CD4-positive, alpha-beta memory T cell (primary cell): Measurements from ENCODE around the gene NCOA7. TPM values are rescaled to one million over a fixed set of nuclear protein-coding genes. Genes with fewer than 3 reads are reported as not detected.

Experiments used
- CTCF ChIA-PET: fragments of 350-600 bp; sonication (Branson Sonifier 250); formaldehyde crosslinking; loops from one replicate; lab custom pipeline; 2021; ENCODE audit warnings: inconsistent platforms; ENCODE audit not compliant: partially characterized antibody; lab: Charles Lee
- POLR2A ChIA-PET: fragments of 350-600 bp; sonication (Branson Sonifier 250); formaldehyde crosslinking; loops from one replicate; lab custom pipeline; 2021; ENCODE audit not compliant: partially characterized antibody; lab: Charles Lee
- DNase-seq, 5 donors: peaks; one replicate each; pipeline versions ENCODE4 v3.0.0 to v3.0.0-alpha.2; 2020 to 2022; ENCODE audit warnings: mixed read lengths in 1 of 5
- H3K27ac ChIP-seq: one replicate; pipeline ENCODE4 v1.7.0; 2013; ENCODE audit warnings: low read depth, low read length
- H3K27me3 ChIP-seq: 2 replicates; pipeline ENCODE4 v1.7.0; 2013; ENCODE audit warnings: mild to moderate bottlenecking, low read length, moderate library complexity; ENCODE audit not compliant: insufficient read depth
- H3K36me3 ChIP-seq: 2 replicates; pipeline ENCODE4 v1.7.0; 2013; ENCODE audit warnings: mild to moderate bottlenecking, low read length, moderate library complexity; ENCODE audit not compliant: insufficient read depth
- H3K4me1 ChIP-seq: 2 replicates; pipeline ENCODE4 v1.7.0; 2013; ENCODE audit warnings: mild to moderate bottlenecking, low read length, moderate library complexity; ENCODE audit not compliant: insufficient read depth
- H3K4me3 ChIP-seq, 2 donors: one replicate each; pipeline ENCODE4 v1.7.0; 2013; ENCODE audit warnings: low read length in 2 of 2, mild to moderate bottlenecking in 1 of 2
- H3K9me3 ChIP-seq, 2 donors: one replicate each; pipeline ENCODE4 v1.7.0; 2013; ENCODE audit warnings: low read length in 2 of 2, control low read depth in 1 of 2; ENCODE audit not compliant: control insufficient read depth in 1 of 2
- H3K27ac Mint-ChIP-seq, 7 donors: one replicate each; pipeline ENCODE4 v1.8.0; 2020 to 2021; ENCODE audit warnings: mixed read lengths in 7 of 7, mild to moderate bottlenecking in 6 of 7, inconsistent platforms in 3 of 7, moderate library complexity in 3 of 7
- H3K27me3 Mint-ChIP-seq, 2 donors: one replicate each; pipeline ENCODE4 v1.8.0; 2020 to 2021; ENCODE audit warnings: mixed read lengths in 2 of 2
- H3K36me3 Mint-ChIP-seq, 2 donors: one replicate each; pipeline ENCODE4 v1.8.0; 2020 to 2021; ENCODE audit warnings: mixed read lengths in 2 of 2, inconsistent platforms in 1 of 2, mild to moderate bottlenecking in 1 of 2
- H3K4me1 Mint-ChIP-seq, 4 donors: one replicate each; pipeline ENCODE4 v1.8.0; 2020 to 2021; ENCODE audit warnings: mixed read lengths in 4 of 4, mild to moderate bottlenecking in 1 of 4
- H3K4me3 Mint-ChIP-seq, 8 donors: one replicate each; pipeline ENCODE4 v1.8.0; 2020 to 2021; ENCODE audit warnings: mixed read lengths in 8 of 8, mild to moderate bottlenecking in 7 of 8, moderate library complexity in 6 of 8, inconsistent platforms in 3 of 8
- H3K9me3 Mint-ChIP-seq, 8 donors: one replicate each; pipeline ENCODE4 v1.8.0; 2020 to 2021; ENCODE audit warnings: mixed read lengths in 8 of 8, mild to moderate bottlenecking in 5 of 8, inconsistent platforms in 3 of 8, moderate library complexity in 1 of 8
- intact Hi-C: fragments of 100-400 bp; cut with micrococcal nuclease; formaldehyde crosslinking; loops from one replicate; pipeline ENCODE4 v1.15.1; 2023
- polyA plus RNA-seq, 2 donors: library from polyadenylated mRNA; unstranded; fragments of 300-500 nt; fragmentation: Illumina TruSeq; gene quantifications; one replicate each; pipeline ENCODE4 v1.2.3, GENCODE V29; 2021
- total RNA-seq, 2 experiments: library from RNA; stranded (reverse); gene quantifications; one replicate each; pipeline ENCODE4 v1.2.3, GENCODE V29; 2021

The NCOA7 gene
- total and polyA plus RNA-seq, 4 experiments from 2014 or later, result 16.9 to 75.1 (median 63.6) TPM

- peak overlapping the region in 1 of 7 donors; percentile 42 for H3K27ac Mint-ChIP-seq
- no peak overlapping the region for H3K4me3 Mint-ChIP-seq
- Histone ChIP-seq H3K27ac (no peak overlapping the region), H3K4me1 (peaks cover 42% of the 10 kb centered on the region), H3K36me3 (peaks cover 13% of the 10 kb centered on the region), H3K27me3 (no peaks in the 10 kb centered on the region), H3K4me3 (no peak overlapping the region), H3K9me3 (no peaks in the 10 kb centered on the region)
- peaks cover 43 to 71% (median 51%) of the 10 kb centered on the region in 4 donors for H3K4me1 Mint-ChIP-seq
- H3K36me3 Mint-ChIP-seq, result peaks cover 35 to 39% of the 10 kb centered on the region in 2 donors
- ChIA-PET CTCF (interaction anchor here (1.4 to 4.5 kb wide), 2 partner anchors 11 to 32 kb away, joined by 4 to 26 read pairs; partner anchors contain the start of gene NCOA7), POLR2A (interaction anchor here (1.5 to 3.4 kb wide), 2 partner anchors 33 to 163 kb away, joined by 3 to 24 read pairs; partner anchors contain the start of genes NCOA7 and TRMT11)
- peaks cover 0 to 3% (median 0%) of the 10 kb centered on the region in 8 donors for H3K9me3 Mint-ChIP-seq
- no peaks in the 10 kb centered on the region for H3K27me3 Mint-ChIP-seq
- intact Hi-C loops, result no loop called here
- no peak for DNase-seq
Measured at GRCh38 chr6:125823180-125823579, 32.4 kb downstream of the NCOA7 start.

DNA sequence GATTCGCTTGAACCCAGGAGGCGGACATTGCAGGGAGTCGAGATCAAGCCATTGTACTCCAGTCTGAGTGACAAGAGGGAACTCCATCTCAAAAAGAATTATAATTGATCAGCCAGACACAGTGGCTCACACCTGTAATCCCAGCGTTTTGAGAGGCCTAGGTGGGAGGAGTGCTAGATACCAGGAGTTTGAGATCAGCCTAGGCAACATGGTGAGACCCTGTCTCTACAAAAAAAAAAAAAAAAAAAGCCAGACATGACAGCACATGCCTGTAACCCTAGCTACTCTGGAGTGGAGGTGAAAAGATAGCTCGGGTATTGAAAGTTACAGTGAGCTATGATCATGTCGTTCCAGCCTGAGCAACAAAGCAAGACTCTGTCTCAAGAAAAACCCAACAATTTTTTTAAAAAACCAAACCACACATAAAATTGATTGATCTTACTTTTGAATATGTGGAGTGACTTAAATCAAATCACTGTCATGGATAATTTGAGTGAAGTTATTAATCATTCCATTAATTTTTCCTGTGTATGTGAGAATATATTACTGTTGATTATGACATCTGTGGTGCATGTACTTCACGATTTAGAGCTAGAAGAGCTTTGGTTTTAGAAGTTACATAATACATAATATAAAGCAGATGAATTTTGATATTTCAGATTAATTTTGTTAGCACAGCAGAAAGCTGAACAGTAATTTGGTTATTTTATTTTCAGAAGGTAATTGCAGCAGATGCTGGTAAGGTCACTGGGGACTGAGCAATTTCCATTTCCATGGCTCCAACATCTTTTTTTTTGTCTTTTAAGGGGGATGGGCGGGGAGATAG is 34.4 kb downstream of the NCOA7 start:
- intact Hi-C loops, result no loop called here
- peaks cover 26 to 33% of the 10 kb centered on the region in 2 donors for H3K36me3 Mint-ChIP-seq
- DNase-seq, result no peak
- no peak overlapping the region for H3K4me3 ChIP-seq
- H3K4me3 Mint-ChIP-seq, result peak overlapping the region in 1 of 8 donors; percentile 37
- peaks cover 0 to 3% (median 0%) of the 10 kb centered on the region in 8 donors for H3K9me3 Mint-ChIP-seq
- peaks cover 44 to 70% (median 50%) of the 10 kb centered on the region in 4 donors for H3K4me1 Mint-ChIP-seq
- no peaks in the 10 kb centered on the region for H3K27me3 Mint-ChIP-seq
- ChIA-PET POLR2A (interaction anchor here (1.1 to 3.4 kb wide), 2 partner anchors 35 to 44 kb away, joined by 5 to 24 read pairs; partner anchors contain the start of gene NCOA7), CTCF (interaction anchor here (1.4 to 12.6 kb wide), 4 partner anchors 15 to 131 kb away, joined by 3 to 152 read pairs (median 6); partner anchors contain the start of genes HINT3 and NCOA7)
- peaks cover 7% of the 10 kb centered on the region for H3K36me3 ChIP-seq
- peaks cover 46% of the 10 kb centered on the region for H3K4me1 ChIP-seq
- H3K9me3 ChIP-seq, result no peaks in the 10 kb centered on the region
- H3K27ac Mint-ChIP-seq, result peak overlapping the region in 6 of 7 donors; percentile 48 to 70 (median 60)
- no peaks in the 10 kb centered on the region for H3K27me3 ChIP-seq
- H3K27ac ChIP-seq, result no peak overlapping the region

- H3K27ac Mint-ChIP-seq, result peak overlapping the region in 6 of 7 donors; percentile 60 to 95 (median 75)
- H3K27me3 Mint-ChIP-seq, result no peaks in the 10 kb centered on the region
- H3K27ac ChIP-seq, result no peak overlapping the region
- H3K4me1 ChIP-seq, result peaks cover 46% of the 10 kb centered on the region
- no peaks in the 10 kb centered on the region for H3K36me3 ChIP-seq
- H3K36me3 Mint-ChIP-seq, result peaks cover 15 to 18% of the 10 kb centered on the region in 2 donors
- no peaks in the 10 kb centered on the region for H3K27me3 ChIP-seq
- no peak overlapping the region for H3K4me3 ChIP-seq
- ChIA-PET CTCF (interaction anchor here (12.6 kb wide), 1 partner anchor 34 kb away, joined by 152 read pairs; the partner anchor contains the start of gene NCOA7), POLR2A (interaction anchor here (10.8 kb wide), 1 partner anchor 37 kb away, joined by 217 read pairs; the partner anchor contains the start of gene NCOA7)
- intact Hi-C loops, result no loop called here
- DNase-seq, result no peak
- peaks cover 0 to 3% (median 0%) of the 10 kb centered on the region in 8 donors for H3K9me3 Mint-ChIP-seq
- H3K9me3 ChIP-seq, result no peaks in the 10 kb centered on the region
- peak overlapping the region in 4 of 8 donors; percentile 13 to 45 (median 39) for H3K4me3 Mint-ChIP-seq
- H3K4me1 Mint-ChIP-seq, result peaks cover 47 to 69% (median 53%) of the 10 kb centered on the region in 4 donors
Measured at GRCh38 chr6:125826695-125827463, 36.1 kb downstream of the NCOA7 start.

DNA sequence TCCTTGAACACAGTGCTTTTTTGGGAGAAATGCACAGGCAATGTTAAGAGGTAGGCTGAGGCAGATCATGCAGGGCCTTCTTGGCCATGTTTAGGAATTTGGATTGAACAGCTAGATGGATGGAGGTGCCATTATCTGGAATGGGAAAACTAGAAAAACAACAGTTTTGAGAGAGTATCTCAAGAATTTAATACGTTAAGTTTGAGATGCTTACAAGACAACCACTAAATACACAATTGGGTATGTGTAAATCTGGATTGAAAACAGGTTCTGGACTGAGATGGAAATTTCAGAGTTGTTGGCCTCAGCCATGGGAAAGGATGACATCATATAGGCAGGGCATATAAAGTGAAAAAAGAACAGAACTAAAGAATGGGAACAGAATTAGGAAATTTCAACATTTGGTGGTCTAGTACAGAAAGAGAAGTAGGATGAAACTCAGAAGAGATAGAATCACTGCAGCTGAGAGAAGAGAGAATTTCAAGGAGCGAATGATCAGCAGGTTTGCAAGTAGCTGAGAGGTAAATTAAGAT is 37.1 kb downstream of the NCOA7 start:
- H3K4me1 Mint-ChIP-seq, result peaks cover 46 to 71% (median 55%) of the 10 kb centered on the region in 4 donors
- Histone ChIP-seq H3K4me1 (peaks cover 50% of the 10 kb centered on the region), H3K27me3 (no peaks in the 10 kb centered on the region), H3K36me3 (no peaks in the 10 kb centered on the region), H3K27ac (no peak overlapping the region), H3K9me3 (no peaks in the 10 kb centered on the region), H3K4me3 (no peak overlapping the region)
- peaks cover 0 to 3% (median 0%) of the 10 kb centered on the region in 8 donors for H3K9me3 Mint-ChIP-seq
- intact Hi-C loops, result loop anchor here (2.0 kb wide), 2 partner anchors 31 to 47 kb away; no protein-coding TSS in a partner anchor
- H3K4me3 Mint-ChIP-seq, result peak overlapping the region in 5 of 8 donors; percentile 18 to 76 (median 38)
- no peaks in the 10 kb centered on the region for H3K27me3 Mint-ChIP-seq
- CTCF ChIA-PET, result interaction anchor here (12.6 kb wide), 1 partner anchor 35 kb away, joined by 152 read pairs; the partner anchor contains the start of gene NCOA7
- peaks cover 13 to 16% of the 10 kb centered on the region in 2 donors for H3K36me3 Mint-ChIP-seq
- DNase-seq, result no peak
- POLR2A ChIA-PET, result interaction anchor here (0.9 to 10.8 kb wide), 3 partner anchors 10 to 77 kb away, joined by 5 to 217 read pairs (median 5); partner anchors contain the start of gene NCOA7
- H3K27ac Mint-ChIP-seq, result peak overlapping the region; percentile 61 to 95 (median 91)

DNA sequence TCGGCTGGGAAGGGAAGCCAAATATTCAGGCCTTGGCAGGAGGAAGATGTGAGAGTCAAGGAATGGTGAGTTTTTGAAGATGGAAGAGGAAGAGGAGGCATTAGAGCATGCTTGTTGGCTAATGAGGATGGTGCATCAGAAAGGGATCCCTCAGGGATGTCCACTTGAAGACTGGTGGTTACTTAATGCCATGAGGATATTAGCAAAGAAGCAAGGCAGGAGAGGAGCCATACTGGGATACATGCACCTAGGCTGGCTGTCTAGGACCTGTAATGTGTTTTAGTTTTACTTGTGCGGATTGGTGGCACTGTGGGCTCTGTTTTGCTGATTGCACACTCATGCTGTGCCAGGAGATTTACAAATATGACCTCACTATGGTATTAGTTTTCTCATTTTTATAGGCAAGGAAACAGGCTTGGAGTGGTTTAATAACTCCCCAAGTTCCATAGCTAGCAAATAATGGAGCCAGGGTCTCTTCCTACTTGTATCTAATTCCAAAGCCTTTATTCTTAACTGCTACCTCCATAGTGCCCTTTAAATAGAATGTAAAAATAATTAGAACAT is 37.8 kb downstream of the NCOA7 start:
- Mint-ChIP-seq H3K36me3 (peaks cover 13 to 16% of the 10 kb centered on the region in 2 donors), H3K4me1 (peaks cover 51 to 78% (median 61%) of the 10 kb centered on the region in 4 donors), H3K9me3 (peaks cover 0 to 3% (median 0%) of the 10 kb centered on the region in 8 donors), H3K4me3 (peak overlapping the region in 5 of 8 donors; percentile 18 to 76 (median 38)), H3K27ac (peak overlapping the region; percentile 61 to 95 (median 91)), H3K27me3 (no peaks in the 10 kb centered on the region)
- H3K27me3 ChIP-seq, result no peaks in the 10 kb centered on the region
- H3K36me3 ChIP-seq, result no peaks in the 10 kb centered on the region
- intact Hi-C loops, result loop anchor here (1.0 to 2.0 kb wide), 3 partner anchors 30 to 48 kb away; no protein-coding TSS in a partner anchor
- peak overlapping the region; percentile 9 for H3K27ac ChIP-seq
- peaks cover 57% of the 10 kb centered on the region for H3K4me1 ChIP-seq
- DNase-seq, result no peak
- ChIA-PET POLR2A (interaction anchor here (0.6 to 10.8 kb wide), 8 partner anchors 9 to 158 kb away, joined by 3 to 217 read pairs (median 4); partner anchors contain the start of genes HINT3, NCOA7 and TRMT11), CTCF (interaction anchor here (0.8 to 12.6 kb wide), 5 partner anchors 30 to 128 kb away, joined by 3 to 152 read pairs (median 6); partner anchors contain the start of genes HINT3 and NCOA7)
- no peak overlapping the region for H3K4me3 ChIP-seq
- H3K9me3 ChIP-seq, result no peaks in the 10 kb centered on the region

DNA sequence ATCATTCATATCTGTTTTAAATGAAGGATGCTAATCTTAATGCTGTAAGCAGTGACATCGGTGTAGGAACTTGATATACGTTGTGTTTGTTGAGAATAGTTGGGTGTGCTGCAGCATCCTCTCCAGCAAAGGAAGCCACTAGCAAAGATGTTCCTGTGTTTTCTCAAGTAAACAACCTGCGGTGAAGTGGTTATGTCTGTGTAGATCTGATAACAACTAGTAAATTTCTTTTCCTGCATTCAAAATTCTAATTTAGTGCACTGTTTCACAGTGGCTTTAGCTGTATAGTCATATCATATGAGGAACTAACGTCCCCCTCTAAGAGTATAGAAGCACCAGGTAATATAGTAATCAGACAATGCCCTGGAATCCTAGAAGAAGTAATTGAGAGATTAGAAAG is 38.7 kb downstream of the NCOA7 start:
- Mint-ChIP-seq H3K4me1 (peaks cover 56 to 85% (median 67%) of the 10 kb centered on the region in 4 donors), H3K36me3 (peaks cover 13 to 16% of the 10 kb centered on the region in 2 donors), H3K27me3 (no peaks in the 10 kb centered on the region), H3K9me3 (peaks cover 0 to 3% (median 0%) of the 10 kb centered on the region in 8 donors), H3K27ac (peak overlapping the region; percentile 77 to 94 (median 88)), H3K4me3 (peak overlapping the region; percentile 37 to 84 (median 70))
- intact Hi-C loops, result loop anchor here (1.0 to 2.0 kb wide), 3 partner anchors 29 to 49 kb away; no protein-coding TSS in a partner anchor
- no peaks in the 10 kb centered on the region for H3K9me3 ChIP-seq
- no peak overlapping the region for H3K4me3 ChIP-seq
- peak; percentile 55 to 75 (median 58) for DNase-seq
- CTCF ChIA-PET, result interaction anchor here (0.8 to 12.6 kb wide), 7 partner anchors 13 to 127 kb away, joined by 3 to 152 read pairs (median 4); partner anchors contain the start of genes HINT3 and NCOA7
- H3K27ac ChIP-seq, result peak overlapping the region; percentile 34
- POLR2A ChIA-PET, result interaction anchor here (1.4 to 10.8 kb wide), 4 partner anchors 35 to 157 kb away, joined by 3 to 217 read pairs (median 18); partner anchors contain the start of genes NCOA7 and TRMT11
- H3K36me3 ChIP-seq, result no peaks in the 10 kb centered on the region
- peaks cover 66% of the 10 kb centered on the region for H3K4me1 ChIP-seq
- no peaks in the 10 kb centered on the region for H3K27me3 ChIP-seq
